Measurements from ENCODE around the gene LIMA1.

GRCh38 chr12:50302686-50303085 lies 19.4 kb upstream of the LIMA1 start:
- no peak for TF ChIP-seq CTCF (IDR thresholded peaks at IDR 0.05)
- no peak for TF ChIP-seq POLR2AphosphoS5 (IDR thresholded peaks at IDR 0.05)
